Ishikawa (cell line): ENCODE data around the gene DCTD.

Source experiments
- CEBPB ChIP-seq: IDR thresholded peaks from 2 replicates; pipeline ENCODE4 v1.6.1; 2012
- CREB1 ChIP-seq: IDR thresholded peaks from 2 replicates; pipeline ENCODE4 v1.6.1; 2012; ENCODE audit warnings: low read depth
- EGR1 ChIP-seq: IDR thresholded peaks from 2 replicates; pipeline ENCODE4 v1.6.1; 2012
- EP300 ChIP-seq: IDR thresholded peaks from 2 replicates; pipeline ENCODE4 v1.6.1; 2012; ENCODE audit warnings: borderline replicate concordance
- FOXM1 ChIP-seq: IDR thresholded peaks from 2 replicates; pipeline ENCODE4 v1.6.1; 2012; ENCODE audit warnings: low read depth, borderline replicate concordance
- NFIC ChIP-seq: IDR thresholded peaks from 2 replicates; pipeline ENCODE4 v1.6.1; 2012
- RAD21 ChIP-seq: IDR thresholded peaks from 2 replicates; pipeline ENCODE4 v1.6.1; 2012; ENCODE audit warnings: low read depth
- TAF1 ChIP-seq: IDR thresholded peaks from 2 replicates; pipeline ENCODE4 v1.6.1; 2012; ENCODE audit warnings: low read depth, mild to moderate bottlenecking
- TCF12 ChIP-seq: IDR thresholded peaks from 2 replicates; pipeline ENCODE4 v1.6.1; 2012; ENCODE audit warnings: low read depth
- TEAD4 ChIP-seq: IDR thresholded peaks from 2 replicates; pipeline ENCODE4 v1.6.1; 2012
- YY1 ChIP-seq: IDR thresholded peaks from 2 replicates; pipeline ENCODE4 v1.6.1; 2012; ENCODE audit warnings: low read depth
- ZBTB7A ChIP-seq: IDR thresholded peaks from 2 replicates; pipeline ENCODE4 v1.6.1; 2012; ENCODE audit warnings: low read depth
- TF ChIP-seq, protein P1 (sequence below): IDR thresholded peaks from 2 replicates; pipeline ENCODE4 v1.6.1; 2012
- TF ChIP-seq, protein P2 (sequence below): IDR thresholded peaks from 2 replicates; pipeline ENCODE4 v1.6.1; 2012; ENCODE audit warnings: low read depth, mild to moderate bottlenecking
- TF ChIP-seq, protein P3 (sequence below): IDR thresholded peaks from 2 replicates; pipeline ENCODE4 v1.6.1; 2012

Gene DCTD

DNA sequence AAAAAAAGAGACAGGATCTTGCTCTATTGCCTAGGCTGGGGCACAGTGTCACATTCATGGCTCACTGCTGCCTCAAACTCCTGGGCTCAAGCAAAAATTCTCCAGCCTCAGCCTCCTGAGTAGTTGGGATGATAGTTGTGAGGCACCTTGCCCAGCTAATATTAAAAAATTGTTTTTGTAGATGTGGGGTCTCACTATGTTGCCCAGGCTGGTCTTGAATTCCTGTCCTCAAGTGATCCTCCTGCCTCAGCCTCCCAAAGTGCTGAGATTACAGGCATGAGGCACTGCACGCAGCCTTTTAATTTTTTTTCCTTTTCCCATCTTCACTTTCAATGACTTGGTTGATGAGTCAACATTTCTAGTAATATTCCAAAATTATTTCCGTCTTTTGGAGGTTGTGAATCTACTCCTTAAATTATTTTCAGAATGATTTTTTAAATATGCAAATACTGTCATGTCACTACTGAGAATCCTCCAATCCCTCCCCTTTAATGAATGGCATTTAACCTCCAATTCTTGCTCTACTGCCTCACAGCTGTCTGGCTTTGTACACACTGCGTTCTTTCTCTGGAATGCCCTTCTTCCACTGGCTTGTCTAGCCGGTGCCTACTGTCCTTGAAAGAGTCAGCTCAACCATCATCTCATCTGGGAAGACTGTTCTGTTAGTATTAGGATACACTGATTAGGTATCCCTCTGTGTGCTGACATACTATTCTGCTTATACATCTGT, 27.5 kb upstream of the DCTD start:
- no peak for TF ChIP-seq TCF12
- no peak for TF ChIP-seq NFIC
- TF ChIP-seq CREB1 = no peak
- TF ChIP-seq CEBPB = no peak
- TF ChIP-seq, protein P1, sequence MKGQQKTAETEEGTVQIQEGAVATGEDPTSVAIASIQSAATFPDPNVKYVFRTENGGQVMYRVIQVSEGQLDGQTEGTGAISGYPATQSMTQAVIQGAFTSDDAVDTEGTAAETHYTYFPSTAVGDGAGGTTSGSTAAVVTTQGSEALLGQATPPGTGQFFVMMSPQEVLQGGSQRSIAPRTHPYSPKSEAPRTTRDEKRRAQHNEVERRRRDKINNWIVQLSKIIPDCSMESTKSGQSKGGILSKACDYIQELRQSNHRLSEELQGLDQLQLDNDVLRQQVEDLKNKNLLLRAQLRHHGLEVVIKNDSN = no peak
- no peak for TF ChIP-seq ZBTB7A
- no peak for TF ChIP-seq TEAD4
- TF ChIP-seq, protein P2, sequence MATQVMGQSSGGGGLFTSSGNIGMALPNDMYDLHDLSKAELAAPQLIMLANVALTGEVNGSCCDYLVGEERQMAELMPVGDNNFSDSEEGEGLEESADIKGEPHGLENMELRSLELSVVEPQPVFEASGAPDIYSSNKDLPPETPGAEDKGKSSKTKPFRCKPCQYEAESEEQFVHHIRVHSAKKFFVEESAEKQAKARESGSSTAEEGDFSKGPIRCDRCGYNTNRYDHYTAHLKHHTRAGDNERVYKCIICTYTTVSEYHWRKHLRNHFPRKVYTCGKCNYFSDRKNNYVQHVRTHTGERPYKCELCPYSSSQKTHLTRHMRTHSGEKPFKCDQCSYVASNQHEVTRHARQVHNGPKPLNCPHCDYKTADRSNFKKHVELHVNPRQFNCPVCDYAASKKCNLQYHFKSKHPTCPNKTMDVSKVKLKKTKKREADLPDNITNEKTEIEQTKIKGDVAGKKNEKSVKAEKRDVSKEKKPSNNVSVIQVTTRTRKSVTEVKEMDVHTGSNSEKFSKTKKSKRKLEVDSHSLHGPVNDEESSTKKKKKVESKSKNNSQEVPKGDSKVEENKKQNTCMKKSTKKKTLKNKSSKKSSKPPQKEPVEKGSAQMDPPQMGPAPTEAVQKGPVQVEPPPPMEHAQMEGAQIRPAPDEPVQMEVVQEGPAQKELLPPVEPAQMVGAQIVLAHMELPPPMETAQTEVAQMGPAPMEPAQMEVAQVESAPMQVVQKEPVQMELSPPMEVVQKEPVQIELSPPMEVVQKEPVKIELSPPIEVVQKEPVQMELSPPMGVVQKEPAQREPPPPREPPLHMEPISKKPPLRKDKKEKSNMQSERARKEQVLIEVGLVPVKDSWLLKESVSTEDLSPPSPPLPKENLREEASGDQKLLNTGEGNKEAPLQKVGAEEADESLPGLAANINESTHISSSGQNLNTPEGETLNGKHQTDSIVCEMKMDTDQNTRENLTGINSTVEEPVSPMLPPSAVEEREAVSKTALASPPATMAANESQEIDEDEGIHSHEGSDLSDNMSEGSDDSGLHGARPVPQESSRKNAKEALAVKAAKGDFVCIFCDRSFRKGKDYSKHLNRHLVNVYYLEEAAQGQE = no peak
- no peak for TF ChIP-seq EGR1
- TF ChIP-seq RAD21 = no peak
- TF ChIP-seq YY1 = no peak
- no peak for TF ChIP-seq FOXM1
- TF ChIP-seq, protein P3, sequence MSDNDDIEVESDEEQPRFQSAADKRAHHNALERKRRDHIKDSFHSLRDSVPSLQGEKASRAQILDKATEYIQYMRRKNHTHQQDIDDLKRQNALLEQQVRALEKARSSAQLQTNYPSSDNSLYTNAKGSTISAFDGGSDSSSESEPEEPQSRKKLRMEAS = no peak
- TF ChIP-seq EP300 = no peak

DNA sequence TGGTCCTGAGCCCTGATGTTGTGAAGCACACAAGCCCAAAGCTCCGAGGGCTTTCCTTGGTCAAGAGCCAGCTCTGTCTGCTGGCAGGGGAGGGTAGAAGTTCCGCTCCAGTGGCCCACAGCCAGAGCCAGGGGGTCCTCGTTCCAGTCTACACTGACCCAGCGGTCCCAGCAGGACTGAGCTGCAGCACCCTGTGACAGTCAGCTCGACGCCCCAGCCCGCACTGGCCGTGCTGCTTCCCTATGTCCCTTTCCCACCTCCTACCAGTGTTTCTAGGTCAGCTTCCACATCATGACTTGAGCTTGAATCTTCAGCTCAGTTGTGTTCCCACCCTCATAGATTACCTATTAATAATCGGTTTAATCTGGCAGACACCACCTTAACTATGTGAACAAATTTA, 22.5 kb upstream of the DCTD start:
- TF ChIP-seq FOXM1 (no peak), RAD21 (no peak), ZBTB7A (no peak)

DNA sequence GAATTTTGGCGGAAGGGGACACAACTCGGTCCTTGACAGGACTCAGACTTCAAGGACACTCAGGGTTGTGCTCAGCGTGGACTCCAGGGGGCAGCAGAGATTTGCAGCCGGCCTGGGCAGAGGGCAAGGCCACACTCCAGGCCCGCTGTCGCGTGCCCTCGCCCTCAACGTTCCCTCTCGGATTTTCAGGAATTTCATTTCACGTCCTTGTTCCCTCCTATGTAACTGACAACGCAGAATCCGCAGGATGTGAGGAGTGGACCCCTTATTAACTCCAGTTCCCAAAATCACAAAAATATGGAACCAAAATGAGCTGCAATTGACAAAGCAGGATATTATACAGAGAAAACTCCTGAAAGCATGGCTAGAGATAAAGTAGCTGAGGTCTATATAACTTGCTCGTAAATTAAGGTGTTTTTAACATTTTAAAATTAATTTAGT, 21.0 kb upstream of the DCTD start:
- TF ChIP-seq, protein P2 = no peak
- TF ChIP-seq, protein P3 = peak; percentile 80
- no peak for TF ChIP-seq CEBPB
- TF ChIP-seq RAD21 = peak; percentile 99

DNA sequence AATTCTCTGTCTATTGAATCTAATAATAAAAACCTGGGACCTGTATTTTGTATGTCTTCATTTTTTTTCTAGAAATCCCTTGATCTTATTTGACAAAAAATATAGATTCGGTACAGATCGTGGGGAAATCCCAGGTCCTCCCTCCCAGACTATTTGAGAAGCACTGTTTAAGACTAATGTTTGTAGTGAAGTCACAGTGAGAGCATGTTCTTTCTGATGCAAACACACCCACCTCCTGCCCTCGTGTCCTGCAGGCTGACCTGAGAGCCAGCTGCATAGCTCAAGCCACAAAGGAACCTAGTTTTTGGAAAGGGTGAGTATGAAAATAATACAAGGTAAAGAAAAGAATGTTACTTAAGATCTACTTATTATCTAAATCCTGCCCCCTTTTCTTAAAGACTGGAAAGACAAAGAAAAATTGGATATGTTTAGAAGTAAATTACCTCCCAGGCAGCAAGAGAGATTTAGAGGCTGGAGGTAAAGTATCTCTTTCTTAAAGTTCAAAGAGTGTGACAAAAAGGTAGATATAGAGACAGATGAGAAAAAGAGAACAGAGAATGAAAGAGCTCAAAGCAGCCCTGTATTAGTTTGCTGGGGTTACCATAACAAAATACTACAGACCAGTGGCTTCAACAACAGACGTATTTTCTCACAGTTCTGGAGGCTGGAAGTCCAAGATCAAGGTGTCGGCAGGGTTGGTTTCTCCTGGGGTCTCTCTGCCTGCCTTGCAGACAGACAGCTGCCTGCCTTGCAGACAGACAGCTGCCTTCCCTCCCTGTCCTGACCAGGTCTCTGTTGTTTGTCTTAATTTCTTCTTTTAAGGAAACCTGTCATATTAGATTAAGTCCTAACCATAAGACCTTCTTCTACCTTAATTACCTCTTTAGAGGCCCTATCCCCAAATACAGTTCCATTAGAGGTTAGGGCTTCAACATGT, 20.4 kb upstream of the DCTD start:
- TF ChIP-seq CEBPB (no peak), TEAD4 (no peak), EGR1 (no peak), EP300 (no peak), TAF1 (no peak), NFIC (no peak), RAD21 (no peak), CREB1 (no peak), FOXM1 (no peak), ZBTB7A (no peak), TCF12 (no peak), YY1 (no peak)
- TF ChIP-seq, protein P2 = no peak
- TF ChIP-seq, protein P1 = no peak
- TF ChIP-seq, protein P3 = no peak
